BJ (cell line): Measurements from ENCODE around the gene NIT1. TPM values are rescaled to one million over a fixed set of nuclear protein-coding genes. Genes with fewer than 3 reads are reported as not detected.
"Not testable (repeated sequence)": the region's sequence is repeated elsewhere in the genome, so short reads cannot be mapped to it uniquely, and the experiment has no call there.

Experiments used
- CTCF ChIA-PET: fragments of 350-600 bp; formaldehyde crosslinking; extraction: SDS; loops from one replicate; lab custom pipeline; 2021; ENCODE audit warnings: antibody characterized with exemption, inconsistent platforms; lab: Yijun Ruan, JAX
- POLR2A ChIA-PET: fragments of 300-600 bp; sonication (Branson Sonifier 250); formaldehyde crosslinking; extraction: SDS; loops from one replicate; lab custom pipeline; 2021; ENCODE audit warnings: antibody characterized with exemption; lab: Charles Lee
- DNase-seq: peaks from one replicate; pipeline ENCODE4 v3.0.0-alpha.2; 2011; ENCODE audit warnings: low read depth
- H3K27me3 ChIP-seq: 2 replicates; pipeline ENCODE4 v1.6.0; 2011; ENCODE audit warnings: low read length; ENCODE audit not compliant: control insufficient read depth, insufficient read depth
- H3K36me3 ChIP-seq: 2 replicates; pipeline ENCODE4 v1.5.1; 2011; ENCODE audit warnings: low read length; ENCODE audit not compliant: control insufficient read depth, insufficient read depth
- H3K4me3 ChIP-seq: 2 replicates; pipeline ENCODE4 v1.5.1; 2011; ENCODE audit warnings: low read depth, mild to moderate bottlenecking, control low read depth, low read length
- CTCF ChIP-seq: IDR thresholded peaks from 2 replicates; pipeline ENCODE4 v1.5.1; 2011; ENCODE audit warnings: low read depth, mild to moderate bottlenecking, control low read depth, inconsistent platforms, low read length, moderate library complexity; ENCODE audit not compliant: insufficient read depth
- polyA plus RNA-seq: library from polyadenylated mRNA; depleted of rRNA; stranded (reverse); fragments of >200 nt; gene quantifications from 2 replicates; pipeline ENCODE4 v1.2.3, GENCODE V29; 2011

Gene NIT1
- polyA plus RNA-seq, 1 experiment: 36.7 TPM

- H3K36me3 ChIP-seq: no peaks in the 10 kb centered on the region
- TF ChIP-seq CTCF: no peak
- H3K27me3 ChIP-seq: no peaks in the 10 kb centered on the region
- no peak for DNase-seq
- ChIA-PET POLR2A (no interaction called here), CTCF (interaction anchor here (1.3 kb wide), 1 partner anchor 14 kb away, joined by 7 read pairs; no protein-coding TSS in a partner anchor)
- no peak overlapping the region for H3K4me3 ChIP-seq
These were observed 6.4 kb upstream of the NIT1 start for GRCh38 chr1:161111527-161111926.

GRCh38 chr1:161113915-161114314, 4.0 kb upstream of the NIT1 start:
- Histone ChIP-seq H3K4me3 (no peak overlapping the region), H3K27me3 (no peaks in the 10 kb centered on the region), H3K36me3 (no peaks in the 10 kb centered on the region)
- ChIA-PET POLR2A (no interaction called here), CTCF (interaction anchor here (2.0 kb wide), 1 partner anchor 16 kb away, joined by 7 read pairs; no protein-coding TSS in a partner anchor)
- no peak for TF ChIP-seq CTCF
- no peak for DNase-seq

GRCh38 chr1:161114556-161114955, 3.3 kb upstream of the NIT1 start:
- no peaks in the 10 kb centered on the region for H3K27me3 ChIP-seq
- POLR2A ChIA-PET: no interaction called here
- CTCF ChIA-PET: interaction anchor here (2.0 kb wide), 1 partner anchor 17 kb away, joined by 7 read pairs; no protein-coding TSS in a partner anchor
- H3K36me3 ChIP-seq: no peaks in the 10 kb centered on the region
- no peak overlapping the region for H3K4me3 ChIP-seq
- no peak for DNase-seq
- no peak for TF ChIP-seq CTCF

- ChIA-PET CTCF (interaction anchor here (2.0 kb wide), 1 partner anchor 18 kb away, joined by 7 read pairs; no protein-coding TSS in a partner anchor), POLR2A (no interaction called here)
- DNase-seq: no peak
- H3K4me3 ChIP-seq: no peak overlapping the region
- H3K36me3 ChIP-seq: no peaks in the 10 kb centered on the region; the same call in 1 of the 2 replicates
- no peak for TF ChIP-seq CTCF
- no peaks in the 10 kb centered on the region for H3K27me3 ChIP-seq
These were observed 2.7 kb upstream of the NIT1 start for GRCh38 chr1:161115132-161115711.

GRCh38 chr1:161115961-161116360, 1.9 kb upstream of the NIT1 start:
- H3K36me3 ChIP-seq, POLR2A ChIA-PET, H3K4me3 ChIP-seq, DNase-seq, H3K27me3 ChIP-seq: not testable (repeated sequence)
- CTCF ChIA-PET: interaction anchor here (2.5 kb wide), 1 partner anchor 19 kb away, joined by 9 read pairs; the partner anchor contains the start of gene KLHDC9
